ENCODE measurements around the gene SH3PXD2A. TPM values are rescaled to one million over a fixed set of nuclear protein-coding genes. Genes with fewer than 3 reads are reported as not detected.

Gene SH3PXD2A
- total RNA-seq, 4 donors from 2014 or later = 35.0 to 54.8 (median 45.4) TPM

DNA sequence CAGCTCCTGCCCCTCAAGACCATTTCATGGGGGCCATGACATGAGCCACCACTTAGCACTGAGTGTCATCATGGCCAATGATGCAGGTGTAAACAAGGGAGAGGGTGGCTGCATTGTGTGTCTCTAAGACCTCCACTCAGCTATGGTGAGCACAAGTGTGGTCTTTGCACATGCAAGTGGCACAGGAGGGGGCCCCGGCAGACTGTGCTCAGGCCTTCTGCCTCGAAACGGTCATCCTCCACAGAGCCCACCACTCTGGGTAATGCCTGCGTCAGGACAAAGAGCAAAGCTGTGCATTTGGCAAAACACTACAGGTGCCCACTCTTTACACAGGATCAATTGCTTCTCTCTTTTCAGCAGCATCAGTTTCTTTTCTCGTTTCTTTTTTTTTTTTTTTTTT lies 125.5 kb downstream of the SH3PXD2A start:
- DNase-seq (ENCODE audit: low spot score in 2 of 2) = no peak
- no peak overlapping the region for H3K4me3 ChIP-seq (ENCODE audit: low read depth, poor library complexity, severe bottlenecking)
- intact Hi-C loops (cut with DNase I; ENCODE audit: low total_unique reads) = no loop called here
- TF ChIP-seq POLR2A (IDR thresholded peaks at IDR 0.05) = no peak
- TF ChIP-seq, protein P1, sequence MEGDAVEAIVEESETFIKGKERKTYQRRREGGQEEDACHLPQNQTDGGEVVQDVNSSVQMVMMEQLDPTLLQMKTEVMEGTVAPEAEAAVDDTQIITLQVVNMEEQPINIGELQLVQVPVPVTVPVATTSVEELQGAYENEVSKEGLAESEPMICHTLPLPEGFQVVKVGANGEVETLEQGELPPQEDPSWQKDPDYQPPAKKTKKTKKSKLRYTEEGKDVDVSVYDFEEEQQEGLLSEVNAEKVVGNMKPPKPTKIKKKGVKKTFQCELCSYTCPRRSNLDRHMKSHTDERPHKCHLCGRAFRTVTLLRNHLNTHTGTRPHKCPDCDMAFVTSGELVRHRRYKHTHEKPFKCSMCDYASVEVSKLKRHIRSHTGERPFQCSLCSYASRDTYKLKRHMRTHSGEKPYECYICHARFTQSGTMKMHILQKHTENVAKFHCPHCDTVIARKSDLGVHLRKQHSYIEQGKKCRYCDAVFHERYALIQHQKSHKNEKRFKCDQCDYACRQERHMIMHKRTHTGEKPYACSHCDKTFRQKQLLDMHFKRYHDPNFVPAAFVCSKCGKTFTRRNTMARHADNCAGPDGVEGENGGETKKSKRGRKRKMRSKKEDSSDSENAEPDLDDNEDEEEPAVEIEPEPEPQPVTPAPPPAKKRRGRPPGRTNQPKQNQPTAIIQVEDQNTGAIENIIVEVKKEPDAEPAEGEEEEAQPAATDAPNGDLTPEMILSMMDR (IDR thresholded peaks at IDR 0.05) = no peak
- 84 to 85% methylated on average over 5 of the region's 5 CpGs for WGBS, 2 donors

- intact Hi-C loops (cut with DNase I; ENCODE audit: low total_unique reads) = no loop called here
- no peak overlapping the region for H3K4me3 ChIP-seq (ENCODE audit: low read depth, poor library complexity, severe bottlenecking)
- DNase-seq (ENCODE audit: low spot score in 2 of 2) = no peak
- TF ChIP-seq, protein P1 (IDR thresholded peaks at IDR 0.05) = no peak
- TF ChIP-seq POLR2A (IDR thresholded peaks at IDR 0.05) = no peak
- 79 to 81% methylated on average over 7 of the region's 7 CpGs for WGBS, 2 donors
Measured at GRCh38 chr10:103727991-103728689, 127.2 kb downstream of the SH3PXD2A start.

GRCh38 chr10:103727546-103727963 lies 127.8 kb downstream of the SH3PXD2A start:
- intact Hi-C loops (cut with DNase I; ENCODE audit: low total_unique reads) = no loop called here
- WGBS, 2 donors = 25 to 47% methylated on average over 4 to 14 of the region's 14 CpGs
- H3K4me3 ChIP-seq (ENCODE audit: low read depth, poor library complexity, severe bottlenecking) = no peak overlapping the region
- no peak for DNase-seq (ENCODE audit: low spot score in 2 of 2)
- TF ChIP-seq, protein P1 (IDR thresholded peaks at IDR 0.05) = no peak
- TF ChIP-seq POLR2A (IDR thresholded peaks at IDR 0.05) = no peak

- no peak for DNase-seq (ENCODE audit: low spot score in 2 of 2)
- WGBS, 2 donors = 64 to 91% methylated on average over 1 of the region's 1 CpG
- TF ChIP-seq, protein P1 (IDR thresholded peaks at IDR 0.05) = no peak
- no peak overlapping the region for H3K4me3 ChIP-seq (ENCODE audit: low read depth, poor library complexity, severe bottlenecking)
- intact Hi-C loops (cut with DNase I; ENCODE audit: low total_unique reads) = no loop called here
Measured at GRCh38 chr10:103726637-103727036, 128.7 kb downstream of the SH3PXD2A start.

DNA sequence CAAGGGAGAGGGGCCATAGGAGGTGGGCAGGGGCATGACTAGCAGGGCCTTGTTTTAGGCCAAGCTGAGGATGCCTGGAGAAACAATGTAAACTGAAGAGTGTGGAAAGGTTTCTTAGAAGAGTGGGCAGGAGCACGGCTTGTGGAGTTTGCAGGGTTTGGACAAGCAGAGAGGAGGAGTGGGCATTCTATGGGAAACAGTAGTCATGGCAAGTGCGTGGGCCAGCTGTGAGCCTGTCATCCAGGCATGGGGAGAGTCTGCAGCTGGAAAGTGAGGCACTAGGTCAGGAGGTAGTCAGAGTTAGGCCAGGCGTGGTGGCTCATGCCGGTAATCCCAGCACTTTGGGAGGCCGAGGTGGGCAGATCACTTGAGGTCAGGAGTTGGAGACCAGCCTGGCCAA lies 130.1 kb downstream of the SH3PXD2A start:
- 89 to 93% methylated on average over 5 of the region's 5 CpGs for WGBS, 2 donors
- TF ChIP-seq POLR2A (IDR thresholded peaks at IDR 0.05) = no peak
- TF ChIP-seq, protein P1 (IDR thresholded peaks at IDR 0.05) = no peak
- intact Hi-C loops (cut with DNase I; ENCODE audit: low total_unique reads) = no loop called here
- no peak for DNase-seq (ENCODE audit: low spot score in 2 of 2)
- no peak overlapping the region for H3K4me3 ChIP-seq (ENCODE audit: low read depth, poor library complexity, severe bottlenecking)

- TF ChIP-seq, protein P1 (IDR thresholded peaks at IDR 0.05) = no peak
- TF ChIP-seq POLR2A (IDR thresholded peaks at IDR 0.05) = no peak
- H3K4me3 ChIP-seq (ENCODE audit: low read depth, poor library complexity, severe bottlenecking) = no peak overlapping the region
- intact Hi-C loops (cut with DNase I; ENCODE audit: low total_unique reads) = no loop called here
- no peak for DNase-seq (ENCODE audit: low spot score in 2 of 2)
- WGBS, 2 donors = 83 to 85% methylated on average over 2 of the region's 2 CpGs
Measured at GRCh38 chr10:103724771-103725170, 130.6 kb downstream of the SH3PXD2A start.
